Heart left ventricle (tissue), 13 donors: ENCODE measurements around the gene LARP4B.

Experiments used
- CTCF ChIP-seq, 12 donors: fragments of 200-600 bp; sonication (generic) in 4 of 12; IDR thresholded peaks; one replicate each; pipeline versions ENCODE4 v1.5.0 to v1.8.0; 2018 to 2022; ENCODE audit warnings: antibody characterized with exemption in 12 of 12, mild to moderate bottlenecking in 5 of 12
- POLR2A ChIP-seq, 2 donors: fragments of 450-650 bp; IDR thresholded peaks; one replicate each; pipeline ENCODE4 v1.6.1; 2017; ENCODE audit warnings: antibody characterized with exemption in 2 of 2, mild to moderate bottlenecking in 2 of 2, moderate library complexity in 2 of 2
- donor health status: ischemic (EF 13 %, LVEDD 7.1; RV severe dilation, severe dysfunction).
- donor health status: DM: no; HTN: yes; CAD: no.
- donor health status: DM: no; HTN: no; CAD: no.
- donor health status: ischemic (EF 25% LVEDD 6.9; RV normal size, moderate dysfunction).
- donor health status: ischemic (EF 25% LVEDD 5.7; RV mildly dilated, moderate dysfunction).
- donor health status: ischemic (EF 35%, LVEDD 5.7; RV mildly dilated, moderate dysfunction).
- donor health status: nonischemic (EF 11% LVEDD 7.7; RV severe dilation, severe dysfunction).
- donor health status: DM: yes; HTN: yes; CAD: no.
- donor health status: PGD.
- donor health status: ischemic (EF 29% LVEDD 5.4; RV normal size, mild dysfunction).
- donor health status: nonischemic (EF 23%, LVEDD 6.1; RV moderate dilation, normal function).

DNA sequence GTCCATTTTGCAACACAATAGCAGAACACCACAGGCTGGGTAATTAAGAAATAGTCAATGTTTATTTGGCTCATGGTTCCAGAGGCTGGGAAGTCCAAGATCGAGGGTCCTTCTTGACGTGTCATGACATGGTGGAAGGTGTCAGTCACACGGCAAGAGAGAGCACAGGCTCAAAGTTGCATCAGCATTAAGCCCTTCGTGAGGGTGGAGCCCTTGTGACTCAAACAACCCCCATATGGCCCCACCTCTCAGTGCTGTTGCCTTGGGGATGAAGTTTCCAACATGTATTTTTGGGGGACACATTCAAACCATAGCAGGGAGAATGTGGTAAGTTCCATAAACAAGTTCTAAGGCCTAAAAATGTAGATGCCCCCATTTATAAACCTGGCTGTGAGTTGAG, 32.1 kb upstream of the LARP4B start:
- TF ChIP-seq CTCF (IDR thresholded peaks at IDR 0.05) (no peak), POLR2A (IDR thresholded peaks at IDR 0.05) (no peak)
